OCI-LY1 (cell line): ENCODE results near the gene BICDL2.

Source experiments
- H2AFZ ChIP-seq: fragments of 200-600 bp; sonication (generic), shearing (Covaris generic); 2 replicates; pipeline ENCODE4 v1.6.0; 2014; ENCODE audit warnings: antibody characterized with exemption, mild to moderate bottlenecking, low read length
- H3F3A ChIP-seq: fragments of 200-600 bp; sonication (generic), shearing (Covaris generic); 2 replicates; pipeline ENCODE4 v1.6.0; 2014; ENCODE audit warnings: mild to moderate bottlenecking, antibody characterized with exemption, low read length, moderate library complexity; ENCODE audit not compliant: insufficient read depth
- H3K27ac ChIP-seq: fragments of 200-600 bp; sonication (generic); 2 replicates; pipeline ENCODE4 v1.5.1; 2014; ENCODE audit warnings: low read length, mixed run types, mild to moderate bottlenecking, low read depth; ENCODE audit not compliant: poor library complexity, severe bottlenecking
- H3K27me3 ChIP-seq: fragments of 200-600 bp; sonication (generic); 2 replicates; pipeline ENCODE4 v1.6.0; 2014; ENCODE audit warnings: antibody characterized with exemption, mild to moderate bottlenecking, low read length, moderate library complexity; ENCODE audit not compliant: insufficient read depth
- H3K36me3 ChIP-seq: fragments of 200-600 bp; sonication (generic); 2 replicates; pipeline ENCODE4 v1.6.1; 2014; ENCODE audit warnings: mild to moderate bottlenecking, antibody characterized with exemption, low read length, moderate library complexity, mixed read lengths; ENCODE audit not compliant: insufficient read depth
- H3K4me1 ChIP-seq: fragments of 200-600 bp; sonication (generic); 2 replicates; pipeline ENCODE4 v1.5.1; 2014; ENCODE audit warnings: mild to moderate bottlenecking, low read length, moderate library complexity; ENCODE audit not compliant: insufficient read depth, severe bottlenecking
- H3K4me2 ChIP-seq: fragments of 200-600 bp; sonication (generic), shearing (Covaris generic); 2 replicates; pipeline ENCODE4 v1.6.1; 2014; ENCODE audit warnings: low read length
- H3K4me3 ChIP-seq: fragments of 200-600 bp; sonication (generic); 2 replicates; pipeline ENCODE4 v1.5.1; 2014; ENCODE audit warnings: low read length, low read depth, mild to moderate bottlenecking, mixed read lengths; ENCODE audit not compliant: poor library complexity, severe bottlenecking
- H3K79me2 ChIP-seq: fragments of 200-600 bp; shearing (Covaris generic); 2 replicates; pipeline ENCODE4 v1.6.1; 2016; ENCODE audit warnings: mixed run types, low read length, mixed read lengths; ENCODE audit not compliant: insufficient read depth
- H3K9ac ChIP-seq: fragments of 200-600 bp; sonication (generic), shearing (Covaris generic); 2 replicates; pipeline ENCODE4 v1.6.1; 2014; ENCODE audit warnings: mild to moderate bottlenecking, low read length, mixed read lengths
- H3K9me2 ChIP-seq: fragments of 200-600 bp; sonication (generic), shearing (Covaris generic); 2 replicates; pipeline ENCODE4 v1.6.1; 2014; ENCODE audit warnings: low read depth, mild to moderate bottlenecking, low read length, mixed read lengths
- H3K9me3 ChIP-seq: fragments of 200-600 bp; shearing (Covaris generic); 2 replicates; pipeline ENCODE4 v1.6.1; 2014; ENCODE audit warnings: low read length, mixed read lengths
- H4K20me1 ChIP-seq: fragments of 200-600 bp; sonication (generic), shearing (Covaris generic); 2 replicates; pipeline ENCODE4 v1.6.0; 2016; ENCODE audit warnings: mild to moderate bottlenecking, low read length; ENCODE audit not compliant: insufficient read depth
- CTCF ChIP-seq: fragments of 200-600 bp; sonication (generic), shearing (Covaris generic); IDR thresholded peaks from 2 replicates; pipeline ENCODE4 v1.5.1; 2017; ENCODE audit warnings: mild to moderate bottlenecking, antibody characterized with exemption, low read length, moderate library complexity, mixed read lengths
- EZH2 ChIP-seq: fragments of 200-600 bp; sonication (generic), shearing (Covaris generic); IDR thresholded peaks from 2 replicates; pipeline ENCODE4 v1.8.0; 2017; ENCODE audit warnings: borderline replicate concordance, mixed run types, mild to moderate bottlenecking, antibody characterized with exemption, low read length, moderate library complexity, mixed read lengths

The BICDL2 gene

GRCh38 chr16:2980227-2981176 lies 56.2 kb downstream of the BICDL2 start, which contains the start of gene PKMYT1:
Gene PKMYT1, minus strand, starts transcription at chr16:2980446. Its CDS starts 789 bp downstream, at chr16:2979657.
- Histone ChIP-seq H3F3A (no peaks in the 10 kb centered on the region), H3K9me3 (no peaks in the 10 kb centered on the region), H4K20me1 (no peaks in the 10 kb centered on the region), H3K27ac (peak within 1 kb of the TSS; percentile 61), H3K9me2 (no peaks in the 10 kb centered on the region), H2AFZ (no peak within 1 kb of the TSS), H3K4me2 (peak within 1 kb of the TSS; percentile 85), H3K4me3 (peak within 1 kb of the TSS; percentile 96), H3K27me3 (no peaks in the 10 kb centered on the region), H3K4me1 (peaks cover 52% of the 10 kb centered on the region), H3K36me3 (peaks cover 29% of the 10 kb centered on the region), H3K9ac (peak within 1 kb of the TSS; percentile 91), H3K79me2 (peaks cover 3% of the 10 kb centered on the region; the same call in 1 of the 2 replicates)
- TF ChIP-seq CTCF, result no peak
- no peak for TF ChIP-seq EZH2

- Histone ChIP-seq H4K20me1 (no peaks in the 10 kb centered on the region), H3F3A (no peaks in the 10 kb centered on the region), H3K4me1 (peaks cover 57% of the 10 kb centered on the region), H3K27ac (peak overlapping the region; percentile 61), H3K9ac (peak overlapping the region; percentile 91), H2AFZ (no peak overlapping the region), H3K4me2 (peak overlapping the region; percentile 85), H3K9me3 (no peaks in the 10 kb centered on the region), H3K79me2 (peaks cover 3% of the 10 kb centered on the region; the same call in 1 of the 2 replicates), H3K4me3 (peak overlapping the region; percentile 96), H3K27me3 (no peaks in the 10 kb centered on the region), H3K36me3 (peaks cover 36% of the 10 kb centered on the region), H3K9me2 (no peaks in the 10 kb centered on the region)
- no peak for TF ChIP-seq CTCF
Measured at GRCh38 chr16:2979669-2980226, 57.0 kb downstream of the BICDL2 start.
